Esophagus mucosa (tissue), 1 donor: ENCODE measurements around the gene PPP1R16B. TPM values are rescaled to one million over a fixed set of nuclear protein-coding genes. Genes with fewer than 3 reads are reported as not detected.

Experiments
- total RNA-seq: library from RNA; stranded (reverse); gene quantifications from one replicate; pipeline ENCODE4 v1.2.4, GENCODE V29; 2023
- donor health status: DM: yes; HTN: yes; CAD: no.

Gene PPP1R16B
- total RNA-seq, 1 donor from 2014 or later: 2.3 TPM

Other genes starting within 250 kb of the PPP1R16B start
- gene ADIG, start 224.5 kb upstream of the PPP1R16B start, total RNA-seq: not detected
- gene ARHGAP40, start 203.9 kb upstream of the PPP1R16B start, total RNA-seq: 10.3 TPM
- gene SLC32A1, start 81.2 kb upstream of the PPP1R16B start, total RNA-seq: not detected
- 6.0 TPM for gene ACTR5, start 57.2 kb upstream of the PPP1R16B start, total RNA-seq
- gene FAM83D, start 120.7 kb downstream of the PPP1R16B start, total RNA-seq: 67.0 TPM
- 6.3 TPM for gene DHX35, start 156.6 kb downstream of the PPP1R16B start, total RNA-seq